CD4-positive, alpha-beta T cell treated with Interleukin-10 for 1 hour (primary cell): ENCODE data around the gene TSPAN4.

Source experiments
- DNase-seq: peaks from one replicate; pipeline ENCODE4 v3.0.0-alpha.2; 2020

Gene TSPAN4

DNA sequence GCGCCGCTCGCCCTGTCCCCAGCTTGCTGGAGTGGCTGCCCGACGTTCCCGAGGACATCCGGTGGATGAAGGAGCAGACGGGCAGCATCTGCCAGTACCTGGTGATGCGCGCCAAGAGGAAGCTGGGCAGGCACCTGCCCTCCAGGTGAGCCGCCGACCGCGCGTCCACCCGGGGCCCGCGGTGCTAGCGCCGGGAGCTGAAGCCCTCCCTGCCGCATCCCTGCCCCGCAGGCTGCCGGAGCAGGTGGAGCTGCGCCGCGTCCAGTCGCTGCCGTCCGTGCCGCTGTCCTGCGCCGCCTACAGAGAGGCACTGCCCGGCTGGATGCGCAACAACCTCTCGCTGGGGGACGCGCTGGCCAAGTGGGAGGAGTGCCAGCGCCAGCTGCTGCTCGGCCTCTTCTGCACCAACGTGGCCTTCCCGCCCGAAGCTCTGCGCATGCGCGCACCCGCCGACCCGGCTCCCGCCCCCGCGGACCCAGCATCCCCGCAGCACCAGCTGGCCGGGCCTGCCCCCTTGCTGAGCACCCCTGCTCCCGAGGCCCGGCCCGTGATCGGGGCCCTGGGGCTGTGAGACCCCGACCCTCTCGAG, 18.3 kb upstream of the TSPAN4 start:
- no peak for DNase-seq

- no peak for DNase-seq
Measured at GRCh38 chr11:824942-825341, 17.7 kb upstream of the TSPAN4 start.

- DNase-seq: no peak
Measured at GRCh38 chr11:825366-826226, 17.1 kb upstream of the TSPAN4 start.

- DNase-seq: no peak
Measured at GRCh38 chr11:826227-826621, 16.4 kb upstream of the TSPAN4 start.

DNA sequence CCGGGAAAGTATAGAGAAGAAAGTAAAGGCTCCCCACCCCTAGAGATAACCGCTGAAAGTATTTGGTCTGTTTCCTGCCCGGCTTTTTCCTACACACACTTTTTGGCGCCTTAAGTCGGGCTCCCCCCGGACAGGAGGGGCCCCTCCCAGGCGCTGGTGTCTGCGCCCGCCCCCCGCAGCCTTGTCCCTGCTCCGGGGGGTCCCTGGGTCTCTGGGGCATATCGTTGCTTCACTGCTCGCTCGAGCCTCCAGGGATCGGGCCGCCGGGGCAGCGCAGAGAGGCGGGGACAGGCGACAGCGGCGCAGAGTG, 15.9 kb upstream of the TSPAN4 start:
- DNase-seq: no peak

- DNase-seq: no peak
Measured at GRCh38 chr11:827146-827896, 15.3 kb upstream of the TSPAN4 start.

DNA sequence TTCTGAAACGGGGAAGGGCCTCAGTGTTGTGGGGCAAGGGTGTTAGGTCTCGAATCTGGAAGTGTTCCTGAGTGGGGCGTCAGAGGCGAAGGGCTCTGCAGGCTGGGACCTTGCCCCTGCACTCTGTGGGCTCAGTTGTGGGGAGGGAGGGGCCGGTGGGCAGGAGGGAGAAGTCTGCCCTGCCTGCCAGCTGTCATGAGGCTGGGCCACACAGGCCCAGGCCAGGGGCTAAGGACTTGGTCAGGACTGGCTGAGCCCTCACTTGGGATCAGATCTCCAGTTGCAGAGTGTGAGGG, 14.8 kb upstream of the TSPAN4 start, which contains the start of gene CRACR2B:
CRACR2B (plus strand) TSS at position 23 of the 296 bp plus-strand sequence. CDS start 689 bp downstream, outside the sequence.
- no peak for DNase-seq

- no peak for DNase-seq
Measured at GRCh38 chr11:828506-829175, 14.0 kb upstream of the TSPAN4 start.

DNA sequence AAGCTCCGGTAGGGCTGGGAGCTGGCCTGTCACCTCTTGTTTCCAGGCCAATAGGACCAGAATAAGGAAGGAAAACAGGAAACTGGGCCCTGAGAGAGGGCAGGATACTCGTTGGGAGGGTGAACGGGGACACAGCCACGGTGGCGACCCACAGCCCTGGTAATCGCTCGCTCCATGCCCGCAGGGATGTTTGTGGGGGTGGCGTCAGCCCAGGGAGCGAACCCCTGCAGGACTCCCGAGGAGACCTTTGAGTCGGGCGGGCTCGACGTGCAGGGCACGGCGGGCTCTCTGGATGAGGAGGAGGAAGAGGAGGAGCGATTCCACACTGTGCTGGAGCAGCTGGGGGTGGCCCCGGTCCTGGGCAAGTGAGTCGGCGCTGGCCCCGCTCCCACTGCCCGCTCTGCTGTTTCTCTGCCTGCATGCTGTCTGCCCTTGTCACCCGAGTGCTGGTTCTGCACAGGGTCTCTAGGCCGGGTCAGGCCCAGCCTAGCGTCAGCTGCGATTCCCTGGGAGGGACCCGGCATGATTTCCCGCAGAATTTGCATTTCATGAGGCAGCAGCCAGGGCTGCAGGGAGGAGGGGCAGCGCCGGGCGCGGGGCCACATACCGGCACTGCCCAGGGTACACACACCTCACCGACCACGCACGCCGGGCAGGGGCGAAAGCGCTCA, 13.3 kb upstream of the TSPAN4 start:
- DNase-seq: no peak

- DNase-seq: no peak
Measured at GRCh38 chr11:829847-830294, 12.8 kb upstream of the TSPAN4 start.

- DNase-seq: peak; percentile 69
Measured at GRCh38 chr11:830295-831117, 12.1 kb upstream of the TSPAN4 start.

GRCh38 chr11:831118-831864, 11.4 kb upstream of the TSPAN4 start:
- no peak for DNase-seq

DNA sequence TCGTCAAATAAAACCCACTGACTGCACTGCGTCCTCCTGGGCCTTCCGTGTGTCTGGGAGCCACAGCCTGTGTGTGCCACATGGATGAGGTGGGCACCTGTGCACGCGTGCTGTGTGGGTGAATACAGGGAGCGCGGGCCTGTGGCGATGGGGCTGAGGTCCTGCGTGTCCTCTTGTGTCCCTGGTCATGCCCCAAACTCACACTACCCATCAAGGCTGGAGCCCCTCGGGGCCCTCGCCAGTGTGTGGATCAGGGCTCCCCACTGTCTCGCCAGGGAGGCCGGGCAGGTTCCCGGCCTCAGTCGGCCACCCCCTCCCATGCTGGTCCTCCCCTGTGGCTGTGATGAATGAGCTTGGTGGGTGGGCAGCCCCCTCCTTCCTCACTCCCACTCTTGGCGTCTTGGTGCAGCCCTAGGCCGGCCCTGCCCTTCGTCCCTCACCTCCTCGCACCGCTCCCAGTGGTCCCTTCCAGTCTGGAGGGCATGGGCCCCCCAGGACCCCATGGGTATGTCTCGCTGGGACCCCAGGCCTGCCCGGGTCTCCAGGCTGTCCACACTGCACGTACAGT, 10.6 kb upstream of the TSPAN4 start:
- DNase-seq: no peak

GRCh38 chr11:832529-833113, 10.0 kb upstream of the TSPAN4 start, which contains the start of gene CD151:
CD151 (plus strand) TSS chr11:832952; CDS start chr11:836070, 3,118 bp downstream.
- DNase-seq: peak; percentile 51

GRCh38 chr11:833114-833791, 9.4 kb upstream of the TSPAN4 start:
- DNase-seq: no peak

DNA sequence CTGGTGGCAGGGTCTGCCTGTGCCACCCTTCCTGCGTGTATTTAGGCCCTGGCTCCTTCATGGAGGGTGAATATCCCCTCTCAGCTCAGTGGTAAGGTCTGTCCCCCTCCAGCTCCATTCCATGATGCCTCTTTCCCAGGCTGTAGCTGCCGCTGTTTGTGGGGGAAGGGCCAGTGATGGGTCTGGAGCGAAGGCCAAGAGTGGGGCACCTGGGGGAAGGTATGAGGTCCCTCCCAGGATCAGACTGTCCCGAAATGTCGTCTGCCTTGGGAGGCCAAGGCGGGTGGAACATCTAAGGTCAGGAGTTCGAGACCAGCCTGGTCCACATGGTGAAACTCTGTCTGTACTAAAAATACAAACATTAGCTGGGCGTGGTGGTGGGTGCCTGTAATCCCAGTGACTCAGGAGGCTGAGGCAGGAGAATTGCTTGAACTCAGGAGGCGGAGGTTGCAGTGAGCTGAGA, 8.8 kb upstream of the TSPAN4 start:
- no peak for DNase-seq

DNA sequence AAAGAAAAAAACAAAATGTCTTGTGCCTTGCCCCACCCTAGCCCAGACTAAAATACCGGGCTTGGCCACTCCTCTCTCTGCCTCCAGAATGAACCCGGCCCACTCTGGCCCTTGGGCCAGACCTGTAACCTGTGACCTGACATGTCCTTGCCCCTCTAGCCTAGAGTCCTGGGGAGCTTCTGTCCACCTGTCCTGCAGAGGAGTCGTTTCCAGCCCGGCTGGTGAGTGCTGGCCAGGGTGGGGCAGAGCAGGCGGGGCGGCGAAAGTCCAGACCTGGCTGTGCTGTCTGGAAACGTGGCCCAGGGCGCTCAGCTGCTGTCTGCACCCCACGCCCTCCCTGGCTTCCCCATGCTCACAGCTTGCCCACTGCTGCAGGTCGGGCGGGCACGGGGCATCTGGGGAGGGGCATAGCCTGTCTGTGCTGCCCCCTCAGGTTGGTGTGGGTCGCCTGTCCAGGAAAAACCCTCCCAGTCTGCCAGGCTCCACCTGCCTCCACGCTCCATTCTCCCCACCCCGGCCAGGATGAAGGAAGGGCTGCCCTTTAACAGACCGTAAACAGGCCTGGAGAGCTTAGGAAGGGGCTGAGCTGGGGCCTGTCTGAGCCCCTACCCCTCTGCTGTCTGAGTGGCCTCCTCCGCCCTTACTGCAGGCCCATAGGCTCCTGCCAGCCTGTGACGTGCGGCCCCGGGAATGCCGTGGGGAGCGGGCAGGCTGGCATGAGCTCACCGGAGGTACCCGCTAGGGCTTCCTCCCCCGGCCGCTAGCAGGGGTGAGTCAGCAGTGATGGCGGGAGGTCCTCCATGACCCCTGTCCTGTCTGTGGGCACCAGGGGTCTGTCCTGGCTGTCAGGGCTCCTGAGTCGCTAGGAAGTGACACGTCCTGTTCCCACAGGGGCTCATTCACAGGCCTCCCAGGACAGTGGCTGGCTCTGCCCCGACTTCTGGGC, 8.0 kb upstream of the TSPAN4 start:
- no peak for DNase-seq

GRCh38 chr11:836274-836673, 6.4 kb upstream of the TSPAN4 start:
- DNase-seq: no peak
